HepG2 (cell line): ENCODE data around the gene CD19.

Source experiments
- TBP ChIP-seq: sonication (generic); formaldehyde crosslinking; IDR thresholded peaks from 2 replicates; pipeline ENCODE4 v1.5.0; 2020; ENCODE audit warnings: missing genetic modification reagents
- YY1 ChIP-seq: IDR thresholded peaks from 2 replicates; pipeline ENCODE4 v1.6.1; 2011; ENCODE audit warnings: low read length, low read depth, moderate library complexity, mild to moderate bottlenecking; ENCODE audit not compliant: insufficient read depth, insufficient replicate concordance
- ZBTB38 ChIP-seq: sonication (generic); formaldehyde crosslinking; IDR thresholded peaks from 2 replicates; pipeline ENCODE4 v1.5.1; 2020; ENCODE audit warnings: mild to moderate bottlenecking, missing genetic modification reagents
- ZNF33A ChIP-seq: sonication (generic); formaldehyde crosslinking; IDR thresholded peaks from 2 replicates; pipeline ENCODE4 v1.5.1; 2020; ENCODE audit warnings: missing genetic modification reagents, mild to moderate bottlenecking, moderate library complexity, borderline replicate concordance
- ZNF737 ChIP-seq: sonication (generic); formaldehyde crosslinking; IDR thresholded peaks from 2 replicates; pipeline ENCODE4 v1.5.0; 2020; ENCODE audit warnings: missing genetic modification reagents, mild to moderate bottlenecking, borderline replicate concordance
- TF ChIP-seq, protein P1 (sequence below): IDR thresholded peaks from 2 replicates; pipeline ENCODE4 v1.6.1; 2016; ENCODE audit warnings: low read depth, missing genetic modification reagents, missing compliant biosample characterization
- TF ChIP-seq, protein P2 (sequence below): sonication (generic); formaldehyde crosslinking; IDR thresholded peaks from 2 replicates; pipeline ENCODE4 v1.4.0; 2020; ENCODE audit warnings: missing genetic modification reagents
- TF ChIP-seq, protein P3 (sequence below): sonication (generic); formaldehyde crosslinking; IDR thresholded peaks from 2 replicates; pipeline ENCODE4 v1.5.0; 2020; ENCODE audit warnings: mild to moderate bottlenecking, missing genetic modification reagents, moderate library complexity
- TF ChIP-seq, protein P4 (sequence below): IDR thresholded peaks from 2 replicates; pipeline ENCODE4 v1.6.1; 2016; ENCODE audit warnings: low read depth, control low read depth
- TF ChIP-seq, protein P5 (sequence below): sonication (generic); formaldehyde crosslinking; IDR thresholded peaks from 2 replicates; pipeline ENCODE4 v1.4.0; 2020; ENCODE audit warnings: mild to moderate bottlenecking, missing genetic modification reagents

DNA sequence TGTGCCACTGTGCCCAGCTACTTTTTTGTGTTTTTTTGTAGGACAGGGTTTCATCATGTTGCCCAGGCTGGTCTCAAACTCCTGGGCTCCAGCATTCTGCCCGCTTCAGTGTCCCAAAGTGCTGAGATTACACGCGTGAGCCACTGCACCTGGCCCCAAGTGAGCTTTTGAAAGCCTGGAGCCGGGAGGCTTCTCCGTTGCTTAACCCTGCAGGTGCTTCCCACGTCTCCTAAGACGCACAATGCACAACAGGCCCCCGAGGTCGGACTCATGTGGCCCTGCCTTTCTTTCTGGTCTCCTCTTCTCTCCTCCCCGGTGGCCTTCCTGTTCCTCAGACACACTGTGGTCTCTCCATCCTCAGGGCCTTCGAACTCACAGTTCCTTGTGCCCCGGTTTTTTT, 19.2 kb upstream of the CD19 start:
- TF ChIP-seq TBP (CRISPR knock-in tag) (no peak), ZBTB38 (no peak), ZNF33A (CRISPR knock-in tag) (no peak), YY1 (no peak), ZNF737 (no peak)
- TF ChIP-seq, protein P1, sequence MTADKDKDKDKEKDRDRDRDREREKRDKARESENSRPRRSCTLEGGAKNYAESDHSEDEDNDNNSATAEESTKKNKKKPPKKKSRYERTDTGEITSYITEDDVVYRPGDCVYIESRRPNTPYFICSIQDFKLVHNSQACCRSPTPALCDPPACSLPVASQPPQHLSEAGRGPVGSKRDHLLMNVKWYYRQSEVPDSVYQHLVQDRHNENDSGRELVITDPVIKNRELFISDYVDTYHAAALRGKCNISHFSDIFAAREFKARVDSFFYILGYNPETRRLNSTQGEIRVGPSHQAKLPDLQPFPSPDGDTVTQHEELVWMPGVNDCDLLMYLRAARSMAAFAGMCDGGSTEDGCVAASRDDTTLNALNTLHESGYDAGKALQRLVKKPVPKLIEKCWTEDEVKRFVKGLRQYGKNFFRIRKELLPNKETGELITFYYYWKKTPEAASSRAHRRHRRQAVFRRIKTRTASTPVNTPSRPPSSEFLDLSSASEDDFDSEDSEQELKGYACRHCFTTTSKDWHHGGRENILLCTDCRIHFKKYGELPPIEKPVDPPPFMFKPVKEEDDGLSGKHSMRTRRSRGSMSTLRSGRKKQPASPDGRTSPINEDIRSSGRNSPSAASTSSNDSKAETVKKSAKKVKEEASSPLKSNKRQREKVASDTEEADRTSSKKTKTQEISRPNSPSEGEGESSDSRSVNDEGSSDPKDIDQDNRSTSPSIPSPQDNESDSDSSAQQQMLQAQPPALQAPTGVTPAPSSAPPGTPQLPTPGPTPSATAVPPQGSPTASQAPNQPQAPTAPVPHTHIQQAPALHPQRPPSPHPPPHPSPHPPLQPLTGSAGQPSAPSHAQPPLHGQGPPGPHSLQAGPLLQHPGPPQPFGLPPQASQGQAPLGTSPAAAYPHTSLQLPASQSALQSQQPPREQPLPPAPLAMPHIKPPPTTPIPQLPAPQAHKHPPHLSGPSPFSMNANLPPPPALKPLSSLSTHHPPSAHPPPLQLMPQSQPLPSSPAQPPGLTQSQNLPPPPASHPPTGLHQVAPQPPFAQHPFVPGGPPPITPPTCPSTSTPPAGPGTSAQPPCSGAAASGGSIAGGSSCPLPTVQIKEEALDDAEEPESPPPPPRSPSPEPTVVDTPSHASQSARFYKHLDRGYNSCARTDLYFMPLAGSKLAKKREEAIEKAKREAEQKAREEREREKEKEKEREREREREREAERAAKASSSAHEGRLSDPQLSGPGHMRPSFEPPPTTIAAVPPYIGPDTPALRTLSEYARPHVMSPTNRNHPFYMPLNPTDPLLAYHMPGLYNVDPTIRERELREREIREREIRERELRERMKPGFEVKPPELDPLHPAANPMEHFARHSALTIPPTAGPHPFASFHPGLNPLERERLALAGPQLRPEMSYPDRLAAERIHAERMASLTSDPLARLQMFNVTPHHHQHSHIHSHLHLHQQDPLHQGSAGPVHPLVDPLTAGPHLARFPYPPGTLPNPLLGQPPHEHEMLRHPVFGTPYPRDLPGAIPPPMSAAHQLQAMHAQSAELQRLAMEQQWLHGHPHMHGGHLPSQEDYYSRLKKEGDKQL: no peak
- TF ChIP-seq, protein P2, sequence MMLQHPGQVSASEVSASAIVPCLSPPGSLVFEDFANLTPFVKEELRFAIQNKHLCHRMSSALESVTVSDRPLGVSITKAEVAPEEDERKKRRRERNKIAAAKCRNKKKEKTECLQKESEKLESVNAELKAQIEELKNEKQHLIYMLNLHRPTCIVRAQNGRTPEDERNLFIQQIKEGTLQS (CRISPR knock-in tag): no peak
- TF ChIP-seq, protein P3, sequence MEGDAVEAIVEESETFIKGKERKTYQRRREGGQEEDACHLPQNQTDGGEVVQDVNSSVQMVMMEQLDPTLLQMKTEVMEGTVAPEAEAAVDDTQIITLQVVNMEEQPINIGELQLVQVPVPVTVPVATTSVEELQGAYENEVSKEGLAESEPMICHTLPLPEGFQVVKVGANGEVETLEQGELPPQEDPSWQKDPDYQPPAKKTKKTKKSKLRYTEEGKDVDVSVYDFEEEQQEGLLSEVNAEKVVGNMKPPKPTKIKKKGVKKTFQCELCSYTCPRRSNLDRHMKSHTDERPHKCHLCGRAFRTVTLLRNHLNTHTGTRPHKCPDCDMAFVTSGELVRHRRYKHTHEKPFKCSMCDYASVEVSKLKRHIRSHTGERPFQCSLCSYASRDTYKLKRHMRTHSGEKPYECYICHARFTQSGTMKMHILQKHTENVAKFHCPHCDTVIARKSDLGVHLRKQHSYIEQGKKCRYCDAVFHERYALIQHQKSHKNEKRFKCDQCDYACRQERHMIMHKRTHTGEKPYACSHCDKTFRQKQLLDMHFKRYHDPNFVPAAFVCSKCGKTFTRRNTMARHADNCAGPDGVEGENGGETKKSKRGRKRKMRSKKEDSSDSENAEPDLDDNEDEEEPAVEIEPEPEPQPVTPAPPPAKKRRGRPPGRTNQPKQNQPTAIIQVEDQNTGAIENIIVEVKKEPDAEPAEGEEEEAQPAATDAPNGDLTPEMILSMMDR: no peak
- TF ChIP-seq, protein P4, sequence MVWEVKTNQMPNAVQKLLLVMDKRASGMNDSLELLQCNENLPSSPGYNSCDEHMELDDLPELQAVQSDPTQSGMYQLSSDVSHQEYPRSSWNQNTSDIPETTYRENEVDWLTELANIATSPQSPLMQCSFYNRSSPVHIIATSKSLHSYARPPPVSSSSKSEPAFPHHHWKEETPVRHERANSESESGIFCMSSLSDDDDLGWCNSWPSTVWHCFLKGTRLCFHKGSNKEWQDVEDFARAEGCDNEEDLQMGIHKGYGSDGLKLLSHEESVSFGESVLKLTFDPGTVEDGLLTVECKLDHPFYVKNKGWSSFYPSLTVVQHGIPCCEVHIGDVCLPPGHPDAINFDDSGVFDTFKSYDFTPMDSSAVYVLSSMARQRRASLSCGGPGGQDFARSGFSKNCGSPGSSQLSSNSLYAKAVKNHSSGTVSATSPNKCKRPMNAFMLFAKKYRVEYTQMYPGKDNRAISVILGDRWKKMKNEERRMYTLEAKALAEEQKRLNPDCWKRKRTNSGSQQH (CRISPR knock-in tag): no peak
- TF ChIP-seq, protein P5, sequence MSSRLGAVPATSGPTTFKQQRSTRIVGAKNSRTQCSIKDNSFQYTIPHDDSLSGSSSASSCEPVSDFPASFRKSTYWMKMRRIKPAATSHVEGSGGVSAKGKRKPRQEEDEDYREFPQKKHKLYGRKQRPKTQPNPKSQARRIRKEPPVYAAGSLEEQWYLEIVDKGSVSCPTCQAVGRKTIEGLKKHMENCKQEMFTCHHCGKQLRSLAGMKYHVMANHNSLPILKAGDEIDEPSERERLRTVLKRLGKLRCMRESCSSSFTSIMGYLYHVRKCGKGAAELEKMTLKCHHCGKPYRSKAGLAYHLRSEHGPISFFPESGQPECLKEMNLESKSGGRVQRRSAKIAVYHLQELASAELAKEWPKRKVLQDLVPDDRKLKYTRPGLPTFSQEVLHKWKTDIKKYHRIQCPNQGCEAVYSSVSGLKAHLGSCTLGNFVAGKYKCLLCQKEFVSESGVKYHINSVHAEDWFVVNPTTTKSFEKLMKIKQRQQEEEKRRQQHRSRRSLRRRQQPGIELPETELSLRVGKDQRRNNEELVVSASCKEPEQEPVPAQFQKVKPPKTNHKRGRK (CRISPR knock-in tag): no peak
